RWPE1 (cell line): ENCODE measurements around the gene CFAP97D2.
"Not testable (repeated sequence)": the region's sequence is repeated elsewhere in the genome, so short reads cannot be mapped to it uniquely, and the experiment has no call there.

Source experiments
- CTCF ChIA-PET: fragments of 350-600 bp; sonication (Branson Sonifier 250); formaldehyde crosslinking; extraction: SDS; loops from one replicate; lab custom pipeline; 2021; lab: Yijun Ruan, JAX
- POLR2A ChIA-PET: fragments of 400-600 bp; formaldehyde crosslinking; extraction: SDS; loops from one replicate; lab custom pipeline; 2020; ENCODE audit warnings: antibody characterized with exemption; ENCODE audit not compliant: low non-redundant PET; lab: Yijun Ruan, JAX
- DNase-seq: peaks from one replicate; pipeline ENCODE4 v3.0.0; 2012; ENCODE audit warnings: low spot score
- H3K27ac ChIP-seq: fragments of 450-650 bp; 2 replicates; pipeline ENCODE4 v1.5.1; 2017
- TF ChIP-seq, protein P1 (sequence below): fragments of 450-650 bp; conservative IDR thresholded peaks from 2 replicates; pipeline ENCODE4 v1.5.1; 2017; ENCODE audit warnings: low read depth, mild to moderate bottlenecking

The CFAP97D2 gene

DNA sequence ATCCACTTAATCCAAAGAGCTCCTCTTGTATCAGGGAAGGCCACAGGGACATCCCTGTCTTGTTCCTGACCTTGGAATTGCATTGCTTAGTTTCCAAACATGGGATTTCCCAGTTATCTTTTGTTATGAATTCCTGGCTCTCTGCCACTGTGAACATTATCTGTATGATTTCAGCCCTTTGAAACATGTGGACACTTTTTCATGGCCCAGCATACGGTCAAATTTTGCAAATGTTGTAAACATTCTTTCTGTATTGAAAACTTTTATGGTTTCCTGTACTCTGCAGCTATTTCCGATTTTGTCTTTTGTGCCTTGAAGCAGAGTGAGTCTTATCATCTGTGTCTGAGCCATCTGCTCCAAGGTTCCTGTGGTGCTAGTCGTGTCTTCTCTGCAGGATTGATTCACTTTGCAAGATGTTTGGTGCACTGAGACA is 4.5 kb upstream of the CFAP97D2 start:
- ChIA-PET CTCF (no interaction called here), POLR2A (no interaction called here)
- TF ChIP-seq, protein P1, sequence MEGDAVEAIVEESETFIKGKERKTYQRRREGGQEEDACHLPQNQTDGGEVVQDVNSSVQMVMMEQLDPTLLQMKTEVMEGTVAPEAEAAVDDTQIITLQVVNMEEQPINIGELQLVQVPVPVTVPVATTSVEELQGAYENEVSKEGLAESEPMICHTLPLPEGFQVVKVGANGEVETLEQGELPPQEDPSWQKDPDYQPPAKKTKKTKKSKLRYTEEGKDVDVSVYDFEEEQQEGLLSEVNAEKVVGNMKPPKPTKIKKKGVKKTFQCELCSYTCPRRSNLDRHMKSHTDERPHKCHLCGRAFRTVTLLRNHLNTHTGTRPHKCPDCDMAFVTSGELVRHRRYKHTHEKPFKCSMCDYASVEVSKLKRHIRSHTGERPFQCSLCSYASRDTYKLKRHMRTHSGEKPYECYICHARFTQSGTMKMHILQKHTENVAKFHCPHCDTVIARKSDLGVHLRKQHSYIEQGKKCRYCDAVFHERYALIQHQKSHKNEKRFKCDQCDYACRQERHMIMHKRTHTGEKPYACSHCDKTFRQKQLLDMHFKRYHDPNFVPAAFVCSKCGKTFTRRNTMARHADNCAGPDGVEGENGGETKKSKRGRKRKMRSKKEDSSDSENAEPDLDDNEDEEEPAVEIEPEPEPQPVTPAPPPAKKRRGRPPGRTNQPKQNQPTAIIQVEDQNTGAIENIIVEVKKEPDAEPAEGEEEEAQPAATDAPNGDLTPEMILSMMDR = no peak
- H3K27ac ChIP-seq = no peak overlapping the region
- DNase-seq = no peak

DNA sequence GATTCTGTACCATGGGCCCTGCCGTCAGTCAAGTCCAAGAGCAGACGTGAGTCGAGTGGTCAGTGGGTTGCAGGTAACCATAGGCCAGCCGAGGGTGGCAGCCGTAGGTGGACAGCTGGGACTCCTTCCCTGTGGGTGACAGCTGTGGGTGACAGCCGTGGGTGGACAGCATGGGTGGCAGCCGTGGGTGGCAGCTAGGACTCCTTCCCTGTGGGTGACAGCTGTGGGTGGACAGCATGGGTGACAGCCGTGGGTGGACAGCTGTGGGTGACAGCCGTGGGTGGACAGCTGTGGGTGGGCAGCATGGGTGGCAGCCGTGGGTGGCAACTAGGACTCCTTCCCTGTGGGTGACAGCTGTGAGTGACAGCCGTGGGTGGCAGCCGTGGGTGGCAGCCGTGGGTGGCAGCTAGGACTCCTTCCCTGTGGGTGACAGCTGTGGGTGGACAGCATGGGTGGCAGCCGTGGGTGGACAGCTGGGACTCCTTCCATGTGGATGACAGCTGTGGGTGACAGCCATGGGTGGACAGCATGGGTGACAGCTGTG is 2.6 kb upstream of the CFAP97D2 start:
- CTCF ChIA-PET = interaction anchor here (0.6 kb wide), 1 partner anchor 195 kb away, joined by 6 read pairs; no protein-coding TSS in a partner anchor
- POLR2A ChIA-PET = not testable (repeated sequence)

GRCh38 chr13:114177245-114178010 is 1.6 kb upstream of the CFAP97D2 start:
- CTCF ChIA-PET = interaction anchor here (0.6 kb wide), 1 partner anchor 196 kb away, joined by 6 read pairs; no protein-coding TSS in a partner anchor
- TF ChIP-seq, protein P1 = no peak
- POLR2A ChIA-PET = no interaction called here

More for the DNA sequence above, 2.6 kb upstream of the CFAP97D2 start:
- H3K27ac ChIP-seq, DNase-seq: not testable (repeated sequence)

GRCh38 chr13:114185182-114185971 is 6.3 kb downstream of the CFAP97D2 start:
- no peak overlapping the region for H3K27ac ChIP-seq
- CTCF ChIA-PET = interaction anchor here (0.6 kb wide), 1 partner anchor 16 kb away, joined by 3 read pairs; no protein-coding TSS in a partner anchor
- TF ChIP-seq, protein P1 = no peak
- POLR2A ChIA-PET = no interaction called here
- DNase-seq = no peak

More at GRCh38 chr13:114177245-114178010, 1.6 kb upstream of the CFAP97D2 start:
- no peak for DNase-seq
- H3K27ac ChIP-seq = no peak overlapping the region

GRCh38 chr13:114194853-114195252 is 15.8 kb downstream of the CFAP97D2 start:
- no peak overlapping the region for H3K27ac ChIP-seq
- ChIA-PET POLR2A (no interaction called here), CTCF (no interaction called here)
- DNase-seq = no peak
- TF ChIP-seq, protein P1 = no peak

DNA sequence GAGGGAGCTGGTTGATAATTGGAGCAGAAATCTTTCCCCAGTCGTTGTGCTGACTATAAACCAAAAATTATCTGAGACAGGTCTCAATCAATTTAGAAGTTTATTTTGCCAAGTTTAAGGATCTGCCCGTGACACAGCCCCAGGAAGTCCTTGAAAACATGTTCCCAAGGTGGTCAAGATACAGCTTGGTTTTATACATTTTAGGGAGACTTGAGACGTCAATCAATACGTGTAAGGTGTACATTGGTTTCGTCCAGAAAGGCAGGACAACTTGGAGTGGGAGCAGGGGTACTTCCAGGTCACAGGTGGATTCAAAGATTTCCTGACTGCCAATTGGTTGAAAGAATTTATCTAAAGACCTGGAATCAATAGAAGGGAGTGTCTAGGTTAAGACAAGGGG is 17.6 kb downstream of the CFAP97D2 start:
- no peak for DNase-seq
- H3K27ac ChIP-seq = no peak overlapping the region
- ChIA-PET CTCF (no interaction called here), POLR2A (no interaction called here)
- TF ChIP-seq, protein P1 = no peak
